GM19328 (cell line): ENCODE data around the gene C19orf47.

Experiments
- ATAC-seq: cut with Tn5 transposase; IDR thresholded peaks from one replicate; pipeline ENCODE4 v1.9.1; 2021; ENCODE audit warnings: mild to moderate bottlenecking, moderate library complexity; ENCODE audit not compliant: unreplicated experiment

Gene C19orf47

GRCh38 chr19:40321076-40321475 lies 27.1 kb downstream of the C19orf47 start:
- ATAC-seq: no peak

DNA sequence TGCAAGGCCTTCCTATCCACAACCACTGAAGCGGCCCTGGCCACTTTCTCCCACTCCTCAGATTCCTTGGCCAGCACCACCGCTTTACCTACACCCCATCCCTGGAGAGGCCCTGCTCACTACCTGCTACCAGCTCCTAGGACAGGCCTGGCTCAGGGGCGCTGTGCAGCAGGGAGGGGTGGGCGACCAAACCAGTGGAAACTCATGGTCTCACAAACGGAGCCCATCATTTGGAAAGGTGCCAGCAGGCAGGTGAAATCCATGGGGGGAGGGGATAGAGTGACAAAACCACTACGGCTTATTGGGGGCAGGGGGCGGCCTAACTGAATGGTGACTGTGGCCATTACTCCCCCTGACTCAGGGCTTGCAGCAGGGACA lies 27.6 kb downstream of the C19orf47 start:
- no peak for ATAC-seq

- ATAC-seq: no peak
These were observed 30.9 kb downstream of the C19orf47 start for GRCh38 chr19:40317338-40317737.

DNA sequence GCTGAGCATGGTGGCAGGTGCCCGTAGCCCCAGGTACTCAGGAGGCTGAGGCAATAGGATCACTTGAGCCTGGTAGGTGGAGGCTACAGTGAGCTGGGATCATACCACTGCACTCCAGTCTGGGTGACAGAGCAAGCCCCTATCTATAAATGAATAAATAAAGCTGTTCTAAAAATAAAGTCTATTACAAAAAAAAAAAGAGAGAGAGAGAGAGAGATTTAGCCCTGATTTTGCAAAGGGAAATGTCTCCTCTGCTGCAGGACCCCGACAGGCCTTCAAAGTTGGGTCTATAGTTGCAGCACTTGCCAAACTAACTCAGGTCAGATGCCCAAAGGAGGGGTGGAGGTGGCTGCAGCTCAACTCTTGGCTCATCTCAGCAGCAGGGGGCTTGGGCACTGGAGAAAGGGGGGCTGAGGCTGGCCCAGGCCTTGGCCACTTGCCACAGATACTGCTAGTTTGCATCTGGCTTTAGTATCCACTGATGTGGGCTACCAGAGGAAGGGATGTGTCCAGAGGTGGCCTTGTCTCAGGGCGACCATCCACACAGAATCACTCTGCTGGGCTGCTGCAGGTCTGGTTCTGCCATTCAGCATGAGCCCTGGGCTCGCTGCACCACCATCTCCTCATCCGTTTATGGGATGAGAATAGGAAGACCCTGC lies 32.3 kb downstream of the C19orf47 start:
- no peak for ATAC-seq

DNA sequence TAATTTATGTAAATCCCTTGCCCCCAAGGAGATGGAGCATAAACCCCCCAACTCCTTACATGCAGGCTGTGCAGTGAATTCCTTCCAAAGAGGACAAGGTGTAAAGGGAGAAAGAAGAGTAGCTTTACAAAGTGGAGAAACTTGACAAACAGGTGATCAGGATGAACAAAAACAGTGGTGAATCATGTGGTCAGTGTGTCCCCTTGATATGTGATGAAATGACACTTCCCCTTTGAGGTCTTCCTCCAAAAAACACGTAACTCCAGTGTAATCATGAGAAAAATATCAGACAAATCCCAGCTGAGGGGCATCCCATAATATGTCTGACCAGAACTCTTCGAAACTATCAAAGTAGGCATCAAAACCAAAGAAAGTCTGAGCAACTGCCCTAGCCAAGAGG lies 33.5 kb downstream of the C19orf47 start:
- ATAC-seq: no peak

GRCh38 chr19:40313229-40313983 lies 34.8 kb downstream of the C19orf47 start:
- no peak for ATAC-seq

GRCh38 chr19:40312533-40312932 lies 35.7 kb downstream of the C19orf47 start:
- ATAC-seq: no peak

GRCh38 chr19:40309666-40310065 lies 38.5 kb downstream of the C19orf47 start:
- ATAC-seq: no peak

GRCh38 chr19:40305403-40305802 lies 42.8 kb downstream of the C19orf47 start:
- no peak for ATAC-seq

DNA sequence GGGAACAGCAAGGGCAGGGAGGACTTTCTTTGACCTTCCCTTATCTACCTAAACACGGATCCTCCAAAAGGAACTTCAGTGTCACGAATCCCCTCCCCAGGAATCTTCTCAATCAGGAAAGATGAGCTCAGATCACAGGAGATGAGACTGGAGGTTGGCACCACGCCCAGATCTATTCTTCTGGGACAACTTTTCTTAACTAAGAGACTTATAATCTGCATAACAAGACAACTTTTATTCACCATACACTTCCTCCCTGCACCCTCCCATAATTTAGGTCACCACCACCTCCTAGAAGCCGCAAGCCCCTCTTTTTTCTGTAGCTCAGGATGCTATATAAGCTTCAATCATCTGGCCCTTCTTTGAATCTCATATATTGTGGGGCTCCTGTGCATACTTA lies 43.9 kb downstream of the C19orf47 start:
- no peak for ATAC-seq

DNA sequence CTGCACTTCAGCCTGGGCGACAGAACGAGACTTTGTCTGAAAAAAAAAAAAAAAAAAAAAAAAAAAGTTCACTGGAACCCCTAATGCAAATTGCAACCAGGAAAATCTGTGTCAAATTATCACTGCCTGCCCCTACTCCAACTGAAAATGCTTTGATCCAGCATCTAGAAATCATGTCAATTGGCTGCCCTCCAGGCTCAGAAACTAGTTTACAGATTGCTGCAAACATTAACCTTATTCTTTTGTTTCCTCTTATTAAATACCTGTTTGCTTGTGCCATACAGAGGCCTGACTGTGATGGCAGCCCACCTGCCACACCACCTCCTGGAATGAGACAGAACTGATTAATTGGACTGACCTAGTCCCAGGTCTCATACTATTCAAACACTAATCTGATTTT lies 44.4 kb downstream of the C19orf47 start:
- ATAC-seq: no peak

GRCh38 chr19:40302224-40303011 lies 45.8 kb downstream of the C19orf47 start:
- no peak for ATAC-seq

- no peak for ATAC-seq
These were observed 47.5 kb downstream of the C19orf47 start for GRCh38 chr19:40300668-40301067.

- no peak for ATAC-seq
These were observed 50.2 kb downstream of the C19orf47 start for GRCh38 chr19:40298026-40298425.

GRCh38 chr19:40294560-40294959 lies 53.6 kb downstream of the C19orf47 start:
- no peak for ATAC-seq

- no peak for ATAC-seq
These were observed 61.2 kb downstream of the C19orf47 start for GRCh38 chr19:40286971-40287421.

DNA sequence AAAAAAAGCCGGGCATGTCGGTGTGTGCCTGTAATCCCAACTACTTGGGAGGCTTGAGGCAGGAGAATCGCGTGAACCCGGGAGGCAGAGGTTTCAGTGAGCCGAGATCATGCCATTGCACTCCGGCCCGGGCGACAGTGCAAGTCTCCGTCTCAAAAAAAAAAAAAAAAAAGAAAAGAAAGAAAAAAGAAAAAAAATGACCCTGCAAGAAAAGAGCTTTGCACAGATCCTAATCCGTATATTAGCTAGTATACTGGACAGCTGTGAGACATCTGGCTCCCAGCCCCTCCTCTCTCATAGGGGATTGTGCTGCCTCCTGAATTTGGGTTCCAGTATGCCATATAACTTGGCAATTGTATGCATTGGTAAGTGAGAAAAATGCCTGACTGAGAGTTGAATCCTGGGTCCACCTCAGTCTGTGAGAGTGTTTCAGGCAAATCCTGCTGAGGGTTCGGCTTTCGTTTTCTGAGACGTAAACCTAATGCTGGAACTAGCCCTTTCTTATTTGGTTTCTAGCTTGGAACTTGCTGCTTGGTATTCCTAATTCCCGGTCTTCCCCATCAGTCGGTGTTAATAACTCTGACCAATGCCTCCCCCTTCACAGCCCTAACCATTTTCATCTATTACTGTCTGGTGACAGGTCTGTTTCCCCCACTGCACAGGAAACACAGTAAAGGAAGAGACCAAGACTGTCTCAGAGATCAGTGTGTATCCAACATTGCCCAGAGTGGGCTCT lies 61.8 kb downstream of the C19orf47 start:
- ATAC-seq: no peak

DNA sequence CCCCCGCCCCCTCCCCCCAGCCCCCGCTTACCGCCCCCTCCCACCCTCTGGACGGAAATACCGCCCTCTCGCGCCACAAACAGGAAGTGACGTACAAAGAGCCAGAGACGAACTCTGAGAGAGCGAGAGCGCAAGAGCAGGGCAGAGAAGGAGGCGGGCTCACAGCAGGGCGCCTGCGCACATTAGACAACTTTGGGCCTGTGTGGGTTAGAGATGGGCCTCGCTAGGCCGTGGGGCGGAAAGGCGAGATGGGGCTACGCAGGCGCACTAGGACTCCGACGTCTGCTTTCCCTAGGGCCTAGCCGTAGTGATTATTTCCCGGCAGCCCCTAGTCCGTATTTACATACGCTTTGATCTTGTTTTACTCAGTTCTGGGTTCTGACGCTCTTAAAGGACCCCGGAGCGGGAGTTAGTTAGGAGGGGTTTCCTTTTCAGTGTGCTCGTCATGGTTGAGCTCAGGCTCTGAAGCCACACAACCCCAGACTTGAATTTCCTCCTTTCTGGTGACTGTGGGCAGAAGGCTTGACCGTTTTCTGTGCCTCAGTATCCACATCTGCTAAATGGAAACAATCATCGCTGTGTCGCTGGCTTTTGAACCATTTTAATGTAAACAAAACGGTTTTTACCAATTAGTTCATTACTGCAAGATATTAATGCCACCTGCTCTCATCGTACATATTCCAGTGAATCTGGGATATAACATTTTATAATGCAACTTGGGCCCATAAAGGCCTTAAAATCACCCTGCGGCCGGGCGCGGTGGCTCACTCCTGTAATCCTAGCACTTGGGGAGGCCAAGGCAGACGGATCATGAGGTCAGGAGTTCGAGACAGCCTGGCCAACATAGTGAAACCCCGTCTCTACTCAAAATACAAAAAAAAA lies 62.6 kb downstream of the C19orf47 start:
- ATAC-seq: peak; percentile 81

DNA sequence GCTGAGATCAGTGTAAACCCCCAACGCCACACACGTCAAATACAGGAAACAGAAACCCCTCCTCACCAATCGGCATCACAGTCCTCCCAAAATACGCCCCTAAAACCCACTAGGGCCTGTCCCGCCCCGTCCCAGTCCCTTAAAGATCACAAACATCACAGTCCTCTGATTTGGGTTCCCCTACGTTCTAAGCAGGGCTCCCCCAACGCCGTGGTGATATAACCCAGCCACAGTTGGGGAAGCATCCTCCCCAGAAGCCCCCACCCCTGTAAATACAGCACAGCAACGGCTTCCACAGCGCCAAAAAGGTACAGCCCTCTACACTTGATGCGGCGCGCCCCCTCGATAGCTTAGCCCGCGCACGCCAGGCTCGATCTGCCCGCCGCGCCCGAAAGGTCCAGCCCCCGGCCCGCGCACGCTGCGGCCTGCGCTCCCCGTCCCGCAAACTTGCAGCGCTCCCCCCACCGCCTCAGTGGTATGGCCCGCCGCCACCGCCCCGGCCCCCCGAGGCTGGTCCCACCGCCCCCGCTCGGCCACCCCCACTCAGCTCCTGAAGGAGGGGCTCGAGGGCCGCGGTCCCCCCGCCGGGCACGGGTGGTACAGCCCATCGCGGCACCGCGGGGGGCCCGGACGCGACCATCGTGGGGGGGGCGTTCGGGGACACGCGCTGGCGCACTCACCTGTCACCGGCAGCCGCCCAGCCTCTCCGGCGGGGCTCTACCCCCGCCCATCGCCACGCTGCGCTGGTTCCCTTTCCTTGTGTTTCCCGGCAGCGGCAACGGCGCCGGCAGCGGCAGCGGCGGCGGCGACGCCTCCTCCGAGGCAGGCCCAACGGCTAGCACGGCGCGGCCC lies 63.5 kb downstream of the C19orf47 start, which contains the start of gene AKT2:
Gene AKT2, minus strand, starts transcription at position 845 of the 852 bp plus-strand sequence. CDS start 20,078 bp downstream, outside the sequence.
- peak; percentile 28 for ATAC-seq
